HEK293 (cell line): ENCODE data around the gene PGA5.

Source experiments
- CTCF ChIP-seq: fragments of 450-650 bp; formaldehyde crosslinking; IDR thresholded peaks from 2 replicates; pipeline ENCODE4 v1.5.1; 2016; ENCODE audit warnings: missing biosample characterization, missing genetic modification characterization
- HOXA7 ChIP-seq: sonication (generic); formaldehyde crosslinking; IDR thresholded peaks from 2 replicates; pipeline ENCODE4 v1.8.1; 2022; ENCODE audit warnings: missing genetic modification reagents, borderline replicate concordance
- KLF1 ChIP-seq: fragments of 450-650 bp; formaldehyde crosslinking; IDR thresholded peaks from 2 replicates; pipeline ENCODE4 v1.5.1; 2016; ENCODE audit warnings: missing biosample characterization, missing genetic modification characterization
- PRDM10 ChIP-seq: fragments of 450-650 bp; formaldehyde crosslinking; IDR thresholded peaks from 2 replicates; pipeline ENCODE4 v1.5.1; 2016; ENCODE audit warnings: missing biosample characterization, missing genetic modification characterization
- TCF7L2 ChIP-seq: IDR thresholded peaks from 2 replicates; pipeline ENCODE4 v1.6.1; 2011; ENCODE audit warnings: low read depth, mild to moderate bottlenecking, inconsistent platforms, low read length, moderate library complexity, borderline replicate concordance
- ZNF184 ChIP-seq: fragments of 450-650 bp; IDR thresholded peaks from 2 replicates; pipeline ENCODE4 v1.5.1; 2018; ENCODE audit warnings: missing biosample characterization, mild to moderate bottlenecking, missing genetic modification characterization
- ZNF274 ChIP-seq, 2 experiments: fragments of 200-500 bp in 1 of 2; fragments of 450-650 bp in 1 of 2; sonication (Bioruptor generic) in 1 of 2; formaldehyde crosslinking in 1 of 2; IDR thresholded peaks; 2 replicates each; pipeline versions ENCODE4 v1.5.1 to v1.6.1; 2014 to 2016; ENCODE audit warnings: borderline replicate concordance in 1 of 2, inconsistent platforms in 1 of 2, low read length in 1 of 2, missing biosample characterization in 1 of 2, missing genetic modification characterization in 1 of 2
- ZNF704 ChIP-seq: fragments of 450-650 bp; formaldehyde crosslinking; IDR thresholded peaks from 2 replicates; pipeline ENCODE4 v1.5.1; 2016; ENCODE audit warnings: missing biosample characterization, missing genetic modification characterization

DNA sequence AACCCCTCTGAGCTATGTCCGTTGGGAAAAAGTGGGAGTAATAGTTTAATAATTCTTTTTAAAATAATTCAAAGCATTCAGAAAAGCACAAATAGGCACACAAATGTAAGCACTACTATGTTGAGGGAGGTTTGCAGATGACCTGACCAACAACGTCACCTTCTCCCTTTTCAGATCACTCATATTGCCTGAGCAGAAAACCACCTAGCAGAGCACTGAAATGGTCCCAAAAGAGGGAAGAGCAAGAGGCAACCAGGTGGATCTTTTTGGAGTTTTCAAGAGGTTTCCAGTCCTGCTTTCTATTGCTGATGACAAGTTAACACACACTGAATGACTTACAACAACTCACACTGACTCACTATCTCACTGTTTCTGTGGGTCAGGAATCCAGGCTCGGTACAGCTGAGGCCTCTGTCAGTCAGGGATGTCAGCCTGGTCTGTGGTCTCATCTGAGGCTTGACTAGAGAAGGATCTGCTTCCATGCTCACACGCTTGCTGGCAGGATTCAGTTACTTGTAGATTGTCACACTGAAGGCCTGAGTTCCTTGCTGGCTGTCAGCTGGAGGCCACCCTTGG lies 41.9 kb upstream of the PGA5 start:
- TF ChIP-seq KLF1 (tag by site-specific recombination) (no peak), CTCF (no peak), ZNF184 (tag by site-specific recombination) (no peak), TCF7L2 (no peak), ZNF274 (IDR thresholded peaks at IDR 0.05; ENCODE audit: low read length) (no peak), ZNF274 (tag by site-specific recombination; IDR thresholded peaks at IDR 0.05; ENCODE audit: borderline replicate concordance) (no peak), ZNF704 (tag by site-specific recombination) (no peak), PRDM10 (tag by site-specific recombination) (no peak), HOXA7 (no peak)
